HG03097 (cell line): Measurements from ENCODE around the gene PLPP2.

Source experiments
- ATAC-seq: cut with Tn5 transposase; IDR thresholded peaks from one replicate; pipeline ENCODE4 v1.9.1; 2021; ENCODE audit not compliant: unreplicated experiment, low FRiP score

PLPP2 gene

DNA sequence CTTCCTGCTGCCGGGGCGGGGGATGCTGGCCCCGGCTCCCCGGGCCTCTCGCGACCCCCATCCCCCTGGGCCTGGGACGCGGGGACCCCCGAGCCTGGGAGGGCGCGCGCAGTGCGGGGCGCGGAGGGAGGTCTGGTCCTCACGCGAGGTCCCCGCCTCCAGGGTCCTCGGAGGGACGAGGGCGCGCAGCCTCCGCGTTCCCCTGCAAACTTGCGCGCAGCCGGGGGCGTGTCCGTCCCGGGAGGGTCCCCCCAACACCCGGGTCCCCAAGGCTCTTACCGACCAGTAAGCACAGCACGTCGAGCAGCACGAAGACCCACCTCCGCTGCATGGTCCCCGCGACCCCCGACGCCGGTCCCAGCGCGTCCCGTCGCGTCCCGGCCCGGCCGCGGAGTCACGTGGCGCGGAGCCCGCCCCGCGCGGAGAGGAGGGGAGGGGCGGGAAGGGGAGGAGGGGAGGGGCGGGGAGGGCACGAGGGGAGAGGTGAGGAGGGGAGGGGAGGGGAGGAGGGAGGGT is at the start of gene PLPP2:
Gene PLPP2, minus strand, starts transcription at position 398 of the 516 bp plus-strand sequence. Its CDS starts 67 bp downstream, at position 331.
- no peak for ATAC-seq

DNA sequence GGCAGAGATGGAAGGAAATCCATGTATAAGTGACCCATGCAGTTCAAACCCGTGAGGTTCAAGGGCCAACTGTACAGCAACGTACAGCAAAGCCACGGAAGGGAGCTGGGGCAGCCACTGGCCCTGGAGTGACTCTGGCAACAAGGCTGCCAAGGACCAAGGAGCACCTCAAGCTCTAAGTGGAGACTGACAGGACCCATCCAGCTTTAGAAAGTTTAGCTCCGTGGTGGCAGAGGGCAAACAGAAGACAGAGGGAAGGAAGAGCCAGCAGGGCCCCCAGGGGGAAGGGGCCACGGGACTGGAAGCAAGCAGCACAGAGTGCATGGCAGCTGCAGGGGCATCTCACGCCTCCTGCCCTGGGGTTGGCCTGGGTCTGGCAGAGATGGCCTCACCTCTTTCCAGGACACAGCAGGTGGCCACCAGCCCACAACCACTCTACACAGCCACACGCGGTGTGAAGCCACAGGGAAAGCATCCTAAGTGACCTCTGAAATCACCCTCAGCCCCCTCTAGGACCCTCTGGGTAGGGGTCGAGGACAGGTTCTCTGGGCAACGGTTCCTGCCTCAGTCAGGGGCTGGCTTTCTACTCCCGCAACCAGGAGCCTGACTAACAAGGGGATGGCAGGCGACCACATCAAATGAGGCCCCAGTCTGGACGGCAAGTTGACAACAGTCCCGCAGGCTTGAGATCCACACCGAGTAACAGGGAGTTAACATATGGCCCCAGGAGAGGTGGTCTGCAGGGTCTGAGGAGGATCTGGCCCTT is 49.6 kb upstream of the PLPP2 start:
- ATAC-seq: no peak

DNA sequence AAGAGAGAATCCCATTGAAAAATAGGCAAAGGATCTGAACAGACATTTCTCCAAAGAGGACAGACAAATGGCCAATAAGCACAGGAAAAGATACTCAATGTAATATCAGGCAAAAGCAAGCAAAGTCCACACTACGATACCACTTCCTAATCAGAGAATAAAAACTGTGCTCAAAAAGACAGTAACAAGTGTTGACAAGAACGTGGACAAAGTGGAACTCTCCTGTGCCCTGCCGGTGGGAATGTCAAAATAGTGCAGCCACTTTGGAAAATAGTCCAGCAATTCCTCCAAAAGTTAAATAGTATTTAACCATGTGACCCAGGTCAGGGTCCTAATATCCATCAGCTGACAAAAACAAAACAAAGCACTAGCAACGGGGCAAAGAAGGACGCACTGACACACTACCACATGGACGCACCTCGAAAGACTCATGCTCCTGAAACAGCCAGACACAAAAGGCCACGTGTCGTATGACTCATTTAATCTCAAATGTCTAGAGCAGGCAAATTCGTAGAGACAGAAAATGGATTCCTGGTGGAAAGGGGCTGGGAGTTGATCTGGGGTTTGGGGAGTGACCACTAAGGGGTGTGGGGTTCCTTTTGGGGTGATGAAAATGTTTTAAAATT is 48.2 kb upstream of the PLPP2 start:
- ATAC-seq: no peak

DNA sequence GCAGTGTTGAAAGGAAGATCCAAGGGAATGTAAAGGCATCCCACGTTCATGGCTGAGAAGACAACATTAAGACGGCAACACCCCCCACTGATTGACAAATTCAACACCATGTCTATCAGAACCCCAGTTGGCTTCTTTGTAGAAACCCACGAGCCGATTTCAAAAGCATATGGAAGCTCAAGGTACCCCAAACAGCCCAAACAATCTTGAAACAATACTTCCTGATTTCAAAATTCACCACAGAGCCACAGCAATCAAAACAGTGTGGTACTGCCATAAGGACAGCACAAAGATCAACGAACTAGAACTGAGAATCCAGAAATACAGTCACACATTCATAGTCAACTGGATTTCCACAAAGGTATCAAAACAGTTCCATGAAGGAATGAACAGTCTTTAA is 47.2 kb upstream of the PLPP2 start:
- no peak for ATAC-seq

DNA sequence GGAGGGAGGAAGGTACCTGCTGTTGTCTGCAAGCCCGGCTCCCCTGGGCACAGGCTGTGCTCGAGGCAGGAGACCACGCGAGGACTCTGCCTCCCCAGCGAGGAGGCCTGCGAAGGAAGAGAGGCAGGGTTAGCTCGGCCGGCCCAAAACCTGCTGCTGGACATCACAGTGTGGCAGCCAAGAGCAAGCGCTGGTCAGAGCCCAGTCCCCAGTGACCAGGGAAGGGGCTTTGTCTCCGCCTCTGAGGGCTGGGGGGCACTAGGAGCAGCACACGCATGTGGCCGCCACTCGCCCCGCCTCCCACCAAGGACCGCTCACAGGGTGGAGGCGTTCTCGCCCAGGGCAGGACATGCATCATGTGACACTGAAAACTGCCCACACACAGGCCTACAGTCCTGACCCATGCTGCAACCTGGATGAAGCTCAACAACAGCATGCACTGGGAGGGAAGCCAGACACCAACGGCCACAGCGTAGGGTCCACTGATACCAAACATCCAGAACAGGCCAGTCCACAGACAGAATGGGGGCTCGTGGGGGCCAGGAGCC is 44.9 kb upstream of the PLPP2 start:
- no peak for ATAC-seq

DNA sequence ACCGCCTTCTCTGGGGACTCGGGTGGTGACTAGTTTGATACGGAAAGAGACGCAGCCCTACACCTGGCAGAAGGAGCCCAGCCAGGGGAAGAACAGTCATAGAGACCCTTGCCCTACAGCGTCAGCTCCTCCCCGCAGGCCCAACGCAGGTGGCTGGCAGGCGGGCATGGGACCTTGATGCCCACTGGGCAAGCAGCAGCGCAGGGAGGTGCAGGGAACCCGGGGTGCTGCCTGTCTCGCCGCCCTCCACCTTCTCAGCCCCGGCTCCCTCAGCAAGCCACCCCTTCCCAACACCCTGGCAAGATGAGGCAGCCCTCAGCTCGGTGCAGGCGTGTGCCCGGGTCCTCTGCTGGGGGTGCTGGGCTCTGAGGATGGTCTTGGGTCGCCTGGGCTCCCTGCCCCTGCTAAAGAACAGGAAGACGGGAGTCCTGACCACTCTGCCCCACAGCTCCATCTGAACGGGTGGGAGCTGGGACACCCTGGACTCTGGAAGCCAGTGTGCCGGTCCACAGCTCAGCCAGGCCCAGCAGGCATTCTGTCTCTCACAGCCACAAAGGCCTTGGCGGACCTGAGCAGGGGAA is 44.4 kb upstream of the PLPP2 start:
- ATAC-seq: no peak

DNA sequence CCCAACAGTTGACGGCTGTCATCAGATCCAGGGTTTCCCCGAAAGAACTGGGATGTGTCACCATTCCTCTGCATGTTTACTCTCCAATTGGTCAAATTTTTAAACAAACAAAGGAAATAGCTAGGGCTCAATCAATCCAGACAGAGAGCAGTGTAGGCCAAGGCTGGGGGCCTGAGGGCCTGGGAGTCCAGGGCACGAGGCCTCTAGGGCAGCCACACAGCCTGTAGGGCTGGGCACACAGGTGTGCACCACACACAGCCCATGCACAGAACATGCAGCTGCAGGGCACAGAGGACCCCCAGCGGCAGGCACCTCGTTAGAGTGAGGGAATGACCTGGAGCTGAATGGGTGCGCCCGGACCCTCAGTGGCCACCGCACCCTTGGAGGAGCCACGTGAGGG is 43.9 kb upstream of the PLPP2 start:
- ATAC-seq: no peak

DNA sequence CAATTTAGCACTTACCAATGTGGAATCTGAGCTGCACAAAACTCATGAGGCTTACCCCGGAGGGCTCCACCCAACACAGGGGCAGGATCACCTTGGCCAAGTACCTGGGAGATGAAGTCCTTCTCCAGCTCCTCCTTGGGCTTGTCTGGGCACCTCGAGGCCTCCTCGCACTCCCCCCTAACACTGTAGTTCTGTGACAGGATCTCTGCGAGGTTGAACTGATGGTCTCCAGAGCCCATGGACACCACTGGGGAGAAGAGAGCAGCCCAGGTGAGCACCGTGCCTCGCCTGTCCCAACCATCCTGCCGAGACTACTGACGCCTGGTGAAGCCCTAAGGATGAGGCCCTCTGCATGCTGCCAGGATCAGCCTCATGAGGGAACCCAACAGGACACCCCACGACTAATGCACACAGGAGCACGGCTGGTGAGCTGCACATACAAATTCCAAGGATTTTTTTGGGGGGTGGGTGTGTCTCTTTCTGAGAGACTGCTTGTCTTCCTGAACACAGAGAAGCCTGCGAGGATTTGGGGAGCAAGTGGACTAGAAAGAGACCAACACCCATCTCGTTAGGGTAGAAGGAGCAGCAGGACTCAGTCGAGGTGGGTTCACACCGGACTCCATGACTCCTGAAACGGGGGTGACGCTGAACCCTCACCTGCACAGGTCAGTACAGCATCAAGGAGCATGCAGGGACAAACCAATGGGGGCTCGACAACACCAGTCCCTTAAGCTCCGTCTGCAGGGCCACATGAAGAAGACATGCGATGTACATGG is 43.3 kb upstream of the PLPP2 start:
- ATAC-seq: no peak

DNA sequence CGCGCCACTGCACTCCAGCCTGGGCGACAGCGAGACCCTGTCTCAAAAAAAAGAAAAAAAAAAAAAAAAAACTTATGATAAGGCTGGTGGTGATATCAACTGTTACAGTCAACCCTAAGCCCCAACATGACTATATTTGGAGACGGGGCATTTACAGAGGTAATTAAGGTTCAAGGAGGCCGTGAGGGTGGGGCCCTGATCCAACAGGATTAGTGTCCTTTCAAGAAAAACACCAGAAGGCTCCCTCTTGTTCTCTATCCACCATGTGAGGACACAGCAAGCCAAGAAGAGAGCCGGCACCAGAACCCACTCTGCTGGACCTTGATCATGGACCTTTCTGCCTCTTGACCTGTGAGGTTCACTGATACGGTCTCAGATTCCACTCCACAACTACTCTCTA is 39.3 kb upstream of the PLPP2 start:
- no peak for ATAC-seq

DNA sequence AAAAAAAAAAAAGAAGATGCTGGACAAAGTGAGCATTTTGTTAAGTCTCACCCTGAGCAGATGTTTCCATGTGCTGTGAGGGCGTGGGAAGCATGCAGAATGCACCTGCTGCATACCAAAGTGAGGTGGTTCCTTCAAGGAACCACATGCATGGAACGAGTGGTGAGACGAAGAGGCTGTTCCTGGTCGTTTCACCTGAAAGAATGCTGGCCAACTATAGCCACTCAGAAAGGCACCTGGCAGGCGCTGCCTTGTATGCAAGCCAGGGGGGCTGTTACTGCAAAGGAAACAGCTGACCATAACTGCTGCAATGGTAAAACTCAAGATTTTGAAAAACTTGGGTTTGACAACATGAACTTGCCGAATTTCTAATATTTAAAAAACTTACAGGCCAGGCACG is 38.7 kb upstream of the PLPP2 start:
- no peak for ATAC-seq

DNA sequence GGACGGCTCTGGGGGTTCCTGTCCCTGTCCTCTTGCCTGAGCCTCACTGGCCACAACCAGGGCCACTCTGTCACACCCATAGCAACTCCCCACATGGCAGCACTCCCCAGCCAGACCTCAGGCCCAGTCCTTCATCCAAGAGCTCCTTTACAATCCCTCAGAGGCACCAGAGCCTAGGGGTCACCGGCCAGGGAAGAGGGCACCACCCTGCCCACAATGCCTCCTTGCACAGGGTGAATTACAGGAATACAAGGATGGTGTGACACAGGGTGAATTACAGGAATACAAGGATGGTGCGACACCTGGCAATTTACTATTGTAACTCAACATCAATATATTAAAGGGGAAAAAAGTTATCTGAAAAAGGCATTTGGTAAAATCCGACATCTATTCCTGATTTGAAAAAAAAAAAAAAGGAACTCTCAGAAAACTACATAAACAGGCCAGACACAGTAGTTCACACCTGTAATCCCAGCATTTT is 36.9 kb upstream of the PLPP2 start:
- ATAC-seq: no peak

DNA sequence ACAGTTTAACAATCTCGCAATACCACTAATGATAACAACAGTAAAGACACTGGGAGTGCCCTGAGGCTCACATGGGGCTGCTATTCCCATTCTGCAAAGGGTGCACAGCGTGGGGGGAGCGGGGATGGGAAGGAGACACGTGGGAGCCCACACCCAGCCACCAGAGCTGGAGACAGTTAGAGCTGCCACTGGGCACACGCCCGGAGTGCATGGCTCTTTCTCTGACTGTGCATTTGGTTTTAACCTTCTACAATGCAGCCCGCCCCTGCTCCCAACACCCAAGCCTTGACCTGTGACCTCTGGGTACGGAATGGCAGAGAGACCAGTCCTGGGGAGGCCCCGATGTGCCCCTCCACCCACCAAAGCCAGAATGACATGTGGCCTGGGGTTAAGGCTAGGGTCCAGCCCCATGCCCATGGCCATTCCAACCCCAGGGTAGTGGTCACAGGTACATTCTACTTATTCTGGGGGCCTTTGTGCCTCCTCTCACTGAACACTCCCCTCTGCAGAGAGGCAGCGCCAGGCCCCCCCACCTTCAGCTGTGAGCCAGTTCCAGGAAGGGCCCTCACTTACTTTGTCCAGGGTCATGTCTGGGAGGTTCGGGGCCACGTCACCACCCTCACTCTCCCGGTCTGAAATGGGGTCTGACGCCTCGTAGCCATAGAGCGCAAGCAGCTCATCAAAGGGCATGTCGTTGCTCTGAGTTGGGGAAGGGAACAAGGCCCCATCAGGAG is 36.3 kb upstream of the PLPP2 start:
- no peak for ATAC-seq

DNA sequence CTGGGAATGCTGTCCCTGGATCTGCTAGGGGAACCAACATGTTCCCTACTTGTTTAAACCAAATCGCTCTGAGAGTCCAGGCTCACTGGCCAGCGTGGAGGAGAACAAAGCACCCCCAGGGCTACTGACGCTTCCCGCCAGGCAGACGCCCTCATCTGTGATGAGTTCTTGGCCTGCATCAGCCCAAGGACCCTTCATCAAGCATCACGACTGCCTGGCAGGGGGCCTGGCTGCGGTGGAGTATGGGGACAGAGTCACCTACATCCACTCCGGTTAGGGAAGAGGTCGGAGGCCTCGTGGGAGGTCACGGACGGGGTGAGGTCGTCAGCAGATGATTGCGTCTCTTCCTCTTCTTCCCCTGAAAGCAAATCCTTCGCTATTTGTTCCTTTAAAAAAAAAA is 35.7 kb upstream of the PLPP2 start:
- ATAC-seq: no peak

DNA sequence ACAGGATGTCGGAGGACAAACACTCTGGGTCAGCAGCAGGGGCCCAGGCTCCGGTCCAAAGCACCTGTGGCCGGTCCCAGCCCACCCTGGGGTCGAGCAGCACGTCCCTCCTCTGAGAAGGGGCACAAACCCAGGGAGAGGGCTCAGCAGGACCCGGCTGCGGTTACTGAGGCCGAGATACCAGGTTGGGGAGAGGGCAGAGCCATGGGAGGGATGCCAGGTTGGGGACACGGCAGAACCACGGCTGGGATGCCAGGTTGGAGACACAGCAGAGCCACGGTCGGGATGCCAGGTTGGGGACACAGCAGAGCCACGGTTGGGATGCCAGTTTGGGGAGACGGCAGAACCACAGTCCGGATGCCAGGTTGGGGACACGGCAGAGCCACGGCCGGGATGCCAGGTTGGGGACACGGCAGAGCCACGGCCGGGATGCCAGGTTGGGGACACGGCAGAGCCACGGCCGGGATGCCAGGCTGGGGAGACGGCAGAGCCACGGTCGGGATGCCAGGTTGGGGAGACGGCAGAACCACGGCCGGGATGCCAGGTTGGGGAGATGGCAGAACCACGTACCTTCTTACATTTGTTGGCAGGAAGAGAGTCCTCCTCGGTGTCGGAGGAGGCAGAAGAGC is 34.8 kb upstream of the PLPP2 start:
- no peak for ATAC-seq

DNA sequence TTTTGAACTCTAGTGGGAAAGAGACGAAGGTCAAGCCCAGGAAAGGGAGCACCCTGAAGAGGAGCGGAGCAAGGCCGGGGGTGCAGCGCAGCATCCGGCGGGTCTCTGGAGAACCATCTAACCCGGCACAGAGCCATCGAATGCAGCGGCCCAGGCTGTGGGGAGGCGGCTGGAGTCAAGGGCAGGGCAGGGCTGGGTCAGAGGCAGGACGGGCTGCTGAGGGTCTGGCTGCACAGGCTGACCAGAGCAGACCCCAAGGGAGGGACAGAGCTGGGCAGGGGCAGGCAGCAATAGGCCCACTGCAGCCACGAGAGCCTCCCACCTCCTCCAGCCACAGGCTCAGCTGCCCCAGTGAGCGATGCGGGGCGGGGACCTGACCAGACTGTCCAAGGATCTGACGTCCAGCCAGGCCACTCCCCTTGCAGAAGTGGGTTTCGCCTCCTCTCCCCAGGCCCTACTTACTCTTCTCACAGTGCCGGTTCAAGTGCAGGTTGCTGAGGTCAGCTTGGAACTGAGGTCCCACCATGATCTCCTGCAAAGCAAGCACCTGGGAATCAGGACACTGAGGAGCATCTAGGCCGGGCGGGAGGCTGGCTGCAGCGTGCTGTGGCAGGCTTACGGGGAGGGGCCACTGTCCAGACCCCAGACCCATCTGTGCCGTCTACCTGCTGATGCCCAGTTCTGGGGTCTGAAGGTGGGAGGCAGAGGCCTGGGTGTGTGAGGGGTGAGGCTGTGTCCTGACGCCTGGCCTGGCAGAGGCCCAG is 34.2 kb upstream of the PLPP2 start:
- no peak for ATAC-seq

DNA sequence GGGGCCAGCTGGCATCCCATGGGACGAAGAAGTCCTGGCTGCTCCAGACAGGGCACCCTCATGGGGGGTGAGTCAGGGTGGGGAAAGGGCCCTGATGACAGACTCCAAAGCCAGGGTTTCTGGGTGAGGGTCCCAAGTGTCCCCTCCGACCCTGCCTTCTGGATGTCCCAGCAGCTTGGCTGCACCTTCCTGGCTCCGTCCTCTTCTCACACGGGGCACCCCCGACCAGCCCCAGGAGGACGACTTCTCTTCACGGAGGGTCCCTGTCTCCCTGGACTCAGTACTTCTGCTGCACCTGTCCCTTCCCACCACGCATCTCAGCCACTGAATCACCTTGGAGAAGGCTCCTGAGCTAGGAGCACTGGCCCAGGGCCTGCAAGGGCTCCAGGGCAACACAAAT is 33.5 kb upstream of the PLPP2 start:
- ATAC-seq: no peak

DNA sequence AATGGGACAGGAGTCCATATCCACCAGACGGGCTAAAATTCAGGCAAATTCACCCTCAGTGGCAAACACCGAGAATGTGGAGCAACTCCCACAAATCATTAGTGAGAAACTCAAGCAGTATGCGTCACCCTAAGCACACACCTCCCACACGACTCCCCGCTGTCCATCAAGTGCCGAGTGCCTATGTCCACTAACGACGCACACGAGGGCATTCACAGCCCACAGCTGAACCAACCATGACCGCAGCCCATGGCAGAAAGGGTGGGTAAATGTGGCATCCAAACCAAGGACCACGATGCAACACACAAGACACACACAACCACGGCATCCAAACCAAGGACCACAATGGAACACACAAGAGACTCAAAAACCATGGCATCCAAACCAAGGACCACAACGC is 31.4 kb upstream of the PLPP2 start:
- no peak for ATAC-seq

DNA sequence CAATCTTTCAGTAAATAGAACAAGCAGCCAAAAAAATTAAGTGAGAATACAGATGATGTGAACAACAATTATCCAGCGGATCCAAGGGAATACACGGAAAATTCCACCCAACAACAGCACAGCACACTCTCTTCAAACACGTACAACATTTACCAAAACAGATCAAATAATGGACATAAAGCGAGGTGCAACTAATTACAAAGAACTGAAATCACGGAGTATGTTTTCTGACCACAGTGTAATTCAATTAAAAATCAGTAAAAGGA is 27.2 kb upstream of the PLPP2 start:
- no peak for ATAC-seq
